Colonic mucosa (tissue), 4 donors: Measurements from ENCODE around the gene HBEGF. TPM values are rescaled to one million over a fixed set of nuclear protein-coding genes. Genes with fewer than 3 reads are reported as not detected.

ENCODE experiments used
- DNase-seq: peaks from one replicate; pipeline ENCODE4 v3.0.0-alpha.2; 2020
- H3K27ac ChIP-seq: fragments of 200-600 bp; one replicate; pipeline ENCODE4 v1.8.0; 2021
- H3K27me3 ChIP-seq: fragments of 200-600 bp; one replicate; pipeline ENCODE4 v1.8.0; 2021
- H3K36me3 ChIP-seq: fragments of 200-600 bp; one replicate; pipeline ENCODE4 v1.8.0; 2021
- H3K4me1 ChIP-seq: fragments of 200-600 bp; one replicate; pipeline ENCODE4 v1.8.0; 2021; ENCODE audit warnings: mild to moderate bottlenecking
- H3K4me3 ChIP-seq: fragments of 200-600 bp; one replicate; pipeline ENCODE4 v1.8.0; 2021
- H3K9ac ChIP-seq, 2 donors: one replicate each; pipeline ENCODE4 v1.7.0; 2013; ENCODE audit warnings: control low read depth in 2 of 2, low read depth in 2 of 2, low read length in 2 of 2
- H3K9me3 ChIP-seq: fragments of 200-600 bp; one replicate; pipeline ENCODE4 v1.8.0; 2021
- CTCF ChIP-seq: fragments of 200-600 bp; IDR thresholded peaks from one replicate; pipeline ENCODE4 v1.8.0; 2022; ENCODE audit warnings: antibody characterized with exemption, mild to moderate bottlenecking
- intact Hi-C: fragments of 100-400 bp; cut with DNase I; formaldehyde crosslinking; loops from one replicate; pipeline ENCODE4 v1.14.1; 2022
- total RNA-seq, 2 donors: library from RNA; stranded (reverse); fragmentation: NEBNext Ultra II Directional in 1 of 2; extraction: Animal tissue kit (Norgen Biotek cat#: 25700) in 1 of 2; gene quantifications; one replicate each; pipeline ENCODE4 v1.2.1, GENCODE V29; 2021
- donor health status: healthy.
- donor health status: DM: no; HTN: no; CAD: no.
- donor health status: DM: no; HTN: no; CAD: no.

Gene HBEGF
- total RNA-seq, 2 donors from 2014 or later = 4.3 to 14.6 TPM

GRCh38 chr5:140301136-140301535 lies 45.3 kb downstream of the HBEGF start:
- no peak for TF ChIP-seq CTCF
- no peak for DNase-seq
- no peaks in the 10 kb centered on the region for H3K9me3 ChIP-seq
- no peaks in the 10 kb centered on the region for H3K4me1 ChIP-seq
- H3K27me3 ChIP-seq = no peaks in the 10 kb centered on the region
- H3K36me3 ChIP-seq = no peaks in the 10 kb centered on the region
- no peak overlapping the region for H3K4me3 ChIP-seq
- intact Hi-C loops = no loop called here
- H3K9ac ChIP-seq = no peak overlapping the region
- H3K27ac ChIP-seq = no peak overlapping the region

- Histone ChIP-seq H3K4me1 (no peaks in the 10 kb centered on the region), H3K27ac (no peak overlapping the region), H3K36me3 (no peaks in the 10 kb centered on the region), H3K4me3 (no peak overlapping the region), H3K9me3 (no peaks in the 10 kb centered on the region), H3K27me3 (no peaks in the 10 kb centered on the region), H3K9ac (no peak overlapping the region)
- intact Hi-C loops = no loop called here
- no peak for DNase-seq
- TF ChIP-seq CTCF = no peak
Observed at GRCh38 chr5:140299056-140299455, 47.3 kb downstream of the HBEGF start.

- Histone ChIP-seq H3K27me3 (no peaks in the 10 kb centered on the region), H3K27ac (no peak overlapping the region), H3K4me1 (no peaks in the 10 kb centered on the region), H3K4me3 (no peak overlapping the region), H3K36me3 (no peaks in the 10 kb centered on the region), H3K9ac (no peak overlapping the region), H3K9me3 (no peaks in the 10 kb centered on the region)
- DNase-seq = no peak
- intact Hi-C loops = no loop called here
- TF ChIP-seq CTCF = no peak
Observed at GRCh38 chr5:140298183-140298601, 48.2 kb downstream of the HBEGF start.

- TF ChIP-seq CTCF = no peak
- intact Hi-C loops = no loop called here
- Histone ChIP-seq H3K36me3 (no peaks in the 10 kb centered on the region), H3K4me3 (no peak overlapping the region), H3K9ac (no peak overlapping the region), H3K27ac (no peak overlapping the region), H3K4me1 (no peaks in the 10 kb centered on the region), H3K9me3 (no peaks in the 10 kb centered on the region), H3K27me3 (no peaks in the 10 kb centered on the region)
- no peak for DNase-seq
Observed at GRCh38 chr5:140297283-140297682, 49.1 kb downstream of the HBEGF start.

GRCh38 chr5:140296289-140296688 lies 50.1 kb downstream of the HBEGF start:
- intact Hi-C loops = no loop called here
- no peak for DNase-seq
- Histone ChIP-seq H3K27me3 (no peaks in the 10 kb centered on the region), H3K27ac (no peak overlapping the region), H3K4me3 (no peak overlapping the region), H3K9ac (no peak overlapping the region), H3K9me3 (no peaks in the 10 kb centered on the region), H3K36me3 (no peaks in the 10 kb centered on the region), H3K4me1 (no peaks in the 10 kb centered on the region)
- TF ChIP-seq CTCF = no peak

GRCh38 chr5:140295414-140295813 lies 51.0 kb downstream of the HBEGF start:
- Histone ChIP-seq H3K9me3 (no peaks in the 10 kb centered on the region), H3K36me3 (no peaks in the 10 kb centered on the region), H3K4me3 (no peak overlapping the region), H3K4me1 (no peaks in the 10 kb centered on the region), H3K9ac (no peak overlapping the region), H3K27me3 (no peaks in the 10 kb centered on the region), H3K27ac (no peak overlapping the region)
- intact Hi-C loops = no loop called here
- peak; percentile 36 for DNase-seq
- no peak for TF ChIP-seq CTCF
